ENCODE data around the gene ACTR5.
"Not testable (repeated sequence)": the region's sequence is repeated elsewhere in the genome, so short reads cannot be mapped to it uniquely, and the experiment has no call there.

The ACTR5 gene

DNA sequence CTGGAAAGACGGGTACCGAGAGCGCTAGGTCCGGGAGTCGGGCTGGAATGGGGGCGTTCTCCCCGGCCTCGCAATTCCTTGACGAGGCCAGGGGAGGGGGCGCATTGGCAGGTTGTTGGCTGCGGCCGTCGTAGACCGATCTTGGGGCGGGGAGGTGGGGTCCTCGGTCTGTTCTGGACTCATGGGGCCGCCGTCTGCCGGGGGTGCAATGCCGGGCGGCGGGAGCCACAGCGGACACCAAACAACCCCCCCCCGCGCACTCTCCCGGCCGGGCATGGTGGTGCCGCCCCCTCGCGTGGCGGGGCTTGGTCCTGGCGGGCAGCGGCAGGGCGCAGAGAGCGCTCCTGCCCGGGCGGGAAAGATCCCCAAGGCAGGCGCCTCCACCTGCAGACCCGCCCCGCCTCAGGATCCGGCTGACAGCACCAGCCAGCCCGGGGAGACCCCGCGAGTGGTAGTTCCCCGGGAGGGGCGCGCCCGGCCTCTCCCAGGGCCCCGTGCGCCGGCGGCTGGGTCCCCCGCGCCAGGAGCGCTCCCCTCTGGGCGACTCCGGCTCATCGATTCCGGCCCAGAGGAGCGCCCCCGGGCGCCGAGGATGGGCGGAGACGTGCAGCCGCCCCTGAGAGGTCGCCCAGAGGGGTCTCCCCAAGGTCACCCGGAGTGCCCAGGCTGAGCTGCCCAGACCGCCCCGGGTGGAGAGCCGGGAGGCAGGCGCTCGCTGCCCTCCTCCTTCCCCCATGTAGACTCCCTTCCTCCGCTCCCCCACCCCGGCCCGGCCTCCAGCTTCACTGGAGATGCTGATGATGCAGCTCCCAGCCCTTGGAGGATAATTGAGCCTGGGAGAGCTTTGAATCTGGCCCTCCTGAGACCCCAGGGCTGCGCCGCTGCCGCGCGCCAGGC, 57.9 kb downstream of the ACTR5 start:
- peak; percentile 60 for DNase-seq (ENCODE audit: low spot score)

DNA sequence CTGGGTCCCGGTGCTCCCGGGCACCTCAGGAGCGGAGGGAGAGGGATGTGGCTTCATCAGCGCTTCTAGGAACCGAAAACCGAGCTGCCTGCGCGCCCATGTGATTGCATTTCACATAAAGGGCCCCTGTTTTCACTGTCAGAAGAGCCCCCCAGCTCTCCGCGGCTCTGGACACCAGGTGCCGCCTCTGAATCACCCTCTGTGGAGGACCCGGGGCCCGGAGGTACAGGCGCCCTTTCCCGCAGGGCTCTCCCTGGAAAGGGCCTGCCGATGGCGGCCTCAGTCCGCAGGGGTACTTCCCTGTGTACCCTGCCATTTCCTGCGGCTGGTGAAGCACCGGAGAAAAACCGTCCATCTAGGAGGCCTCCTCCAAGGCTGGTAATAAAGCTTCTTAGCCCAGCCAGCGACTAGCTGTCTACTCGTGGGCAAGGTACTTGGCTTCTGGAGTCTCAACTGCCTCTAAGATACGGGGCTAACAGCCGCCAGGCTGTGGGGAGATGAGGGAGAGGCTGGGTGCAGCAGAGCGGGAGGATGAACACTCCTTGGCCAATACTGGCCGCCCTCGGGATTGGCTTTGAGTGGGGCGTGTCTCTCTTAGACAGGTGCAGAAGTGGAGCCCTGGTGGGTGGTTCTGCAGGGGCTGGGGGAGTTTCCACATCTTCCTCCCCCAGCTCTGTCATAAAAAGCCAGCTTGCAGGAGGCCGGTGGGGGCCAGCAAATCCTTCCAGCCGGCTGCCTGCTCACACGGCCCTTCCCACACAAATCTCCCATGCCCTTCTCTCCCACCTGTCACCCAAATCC, 58.8 kb downstream of the ACTR5 start:
- DNase-seq (ENCODE audit: low spot score) = no peak

DNA sequence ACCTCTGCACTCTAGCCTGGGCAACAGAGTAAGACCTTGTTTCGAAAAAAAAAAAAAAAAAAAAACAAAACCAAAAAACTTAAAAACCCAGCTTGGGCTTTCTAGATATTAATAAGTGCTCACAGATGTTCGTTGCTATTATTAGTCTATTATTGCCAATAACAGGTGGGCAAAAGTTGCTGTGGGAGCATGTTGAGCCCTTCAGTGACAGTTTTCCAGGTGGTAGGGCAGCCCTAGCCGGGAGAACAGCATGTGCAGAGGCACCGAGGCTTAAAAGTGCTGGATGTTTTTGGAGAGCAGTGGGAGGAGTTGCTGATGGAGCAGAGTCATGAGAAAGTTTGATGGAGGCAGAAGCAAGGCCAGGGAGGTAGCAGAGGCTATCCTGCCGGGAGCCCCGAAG, 61.7 kb downstream of the ACTR5 start:
- no peak for DNase-seq (ENCODE audit: low spot score)

DNA sequence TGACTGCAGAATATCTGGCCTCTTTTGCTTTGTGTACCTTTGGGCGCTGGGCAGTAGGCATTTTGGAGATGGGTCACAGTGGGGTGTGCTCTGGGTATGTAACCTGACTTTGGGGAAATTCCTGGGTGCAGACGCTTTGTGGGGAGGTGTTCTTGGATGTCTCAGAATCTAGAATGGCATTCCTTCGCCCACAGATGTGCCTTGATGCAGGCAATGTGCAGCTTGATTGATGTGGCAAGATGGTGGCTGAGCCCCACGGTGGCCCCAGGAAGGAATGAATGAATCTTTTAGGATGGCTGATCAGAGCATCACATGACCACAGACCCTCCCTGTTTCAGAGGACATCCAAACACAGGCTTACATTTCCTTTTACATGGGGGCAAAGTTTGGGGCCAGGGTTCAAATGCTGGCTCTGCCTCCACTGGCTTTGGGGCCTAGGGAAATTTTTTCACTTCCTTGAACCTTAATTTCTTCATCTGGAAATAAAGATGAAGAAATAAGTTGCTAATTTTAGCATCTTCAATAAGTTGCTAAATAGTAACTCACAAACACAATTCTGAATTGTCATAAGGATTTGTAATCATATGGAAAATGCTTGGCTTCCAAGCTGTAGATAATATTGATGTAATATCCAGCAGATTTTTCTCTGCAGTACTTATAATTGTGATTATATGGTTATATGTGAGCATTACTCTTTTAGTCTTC, 62.8 kb downstream of the ACTR5 start:
- no peak for DNase-seq (ENCODE audit: low spot score)

DNA sequence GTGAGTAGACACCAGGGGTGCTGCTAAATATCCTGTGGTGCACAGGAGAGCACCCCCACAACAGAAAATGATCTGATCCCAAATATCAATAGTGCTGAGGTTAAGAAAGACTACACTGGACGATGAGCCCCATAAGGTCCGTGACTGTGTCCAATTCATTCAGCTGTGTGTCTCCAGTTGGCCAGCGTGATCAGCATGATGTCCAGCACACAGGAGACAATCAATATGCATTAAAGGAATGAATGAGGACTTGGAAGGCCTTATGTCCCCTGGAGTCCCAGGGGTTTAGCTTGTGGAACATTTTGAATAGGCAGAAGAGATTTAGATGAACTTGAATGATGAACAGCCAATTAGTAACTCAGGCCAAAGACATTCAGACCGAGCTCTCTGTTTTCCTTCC, 63.5 kb downstream of the ACTR5 start:
- no peak for DNase-seq (ENCODE audit: low spot score)

DNA sequence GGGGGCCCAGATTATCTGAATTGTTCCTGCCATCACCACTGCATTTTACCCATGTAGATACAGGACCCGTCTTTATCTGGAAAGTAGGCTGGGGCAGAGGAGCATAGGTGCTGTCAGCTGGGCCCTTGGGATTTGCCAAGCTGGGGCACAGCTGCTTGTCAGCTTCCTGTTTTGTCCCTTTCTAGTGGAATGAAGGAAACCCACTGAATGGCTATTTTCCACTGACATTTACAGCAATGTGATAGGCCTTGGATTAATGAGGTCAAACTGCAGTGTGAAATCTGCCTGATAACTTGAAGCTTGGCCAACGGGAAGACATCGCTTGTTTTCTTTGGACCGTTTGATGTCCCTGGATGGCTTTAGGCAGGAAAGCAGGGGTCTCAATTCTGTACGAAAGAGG, 63.9 kb downstream of the ACTR5 start:
- no peak for DNase-seq (ENCODE audit: low spot score)

DNA sequence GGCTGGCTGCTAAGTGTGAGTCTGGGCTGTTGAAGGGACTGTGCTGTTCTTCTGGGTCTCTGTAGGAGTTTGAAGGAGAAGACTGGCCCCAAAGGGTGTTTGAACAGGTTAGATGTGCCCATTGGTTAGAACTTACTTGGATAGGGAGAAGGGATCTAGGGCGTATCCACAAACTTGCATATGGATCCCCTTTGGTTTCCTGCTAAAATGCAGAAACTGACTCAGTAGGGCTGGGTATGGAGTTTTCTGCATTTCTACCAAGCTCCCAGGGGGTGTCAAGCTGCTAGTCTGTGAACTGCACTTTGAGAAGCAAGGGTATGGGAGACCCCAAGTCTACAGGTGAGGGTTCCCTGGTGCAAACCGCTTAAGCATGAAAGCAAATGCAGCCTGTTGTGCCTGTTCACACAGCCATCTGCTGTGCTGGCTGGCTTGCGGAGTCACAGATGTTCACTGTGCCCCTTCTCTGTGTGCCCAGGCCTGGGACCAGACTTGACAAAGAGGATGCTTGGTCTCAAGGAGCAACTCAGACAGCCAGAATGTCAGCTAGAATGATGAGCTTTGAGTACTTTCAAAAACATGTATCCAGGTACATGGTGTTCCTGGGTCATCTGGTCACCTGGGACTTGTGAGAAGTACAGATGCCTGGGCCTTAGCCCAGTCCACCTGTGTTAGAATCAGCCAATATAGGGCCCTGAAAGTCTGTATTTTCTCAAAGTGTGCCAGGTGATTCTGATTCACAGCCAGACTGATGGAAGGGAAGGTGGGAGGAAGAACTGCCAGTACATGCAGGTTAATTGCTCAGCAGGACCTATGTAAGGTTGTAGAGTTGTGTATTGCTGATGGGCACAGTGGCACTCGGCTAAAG, 64.7 kb downstream of the ACTR5 start:
- no peak for DNase-seq (ENCODE audit: low spot score)

DNA sequence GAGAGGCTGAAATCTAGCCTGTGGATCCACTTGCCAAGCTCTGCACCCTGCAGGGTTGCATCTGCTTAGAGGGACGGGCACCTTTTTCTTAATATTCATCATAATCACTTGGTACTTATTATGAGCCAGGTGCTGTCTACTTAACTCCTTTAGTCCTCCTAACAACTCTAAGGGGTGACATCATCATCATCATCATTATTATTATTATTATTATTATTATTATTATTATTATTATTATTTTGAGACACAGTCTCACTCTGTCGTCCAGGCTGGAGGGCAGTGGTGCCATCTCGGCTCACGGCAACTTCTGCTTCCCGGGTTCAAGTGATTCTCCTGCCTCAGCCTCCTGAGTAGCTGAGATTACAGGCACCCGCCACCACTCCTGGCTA, 65.3 kb downstream of the ACTR5 start:
- not testable (repeated sequence) for DNase-seq (ENCODE audit: low spot score)

DNA sequence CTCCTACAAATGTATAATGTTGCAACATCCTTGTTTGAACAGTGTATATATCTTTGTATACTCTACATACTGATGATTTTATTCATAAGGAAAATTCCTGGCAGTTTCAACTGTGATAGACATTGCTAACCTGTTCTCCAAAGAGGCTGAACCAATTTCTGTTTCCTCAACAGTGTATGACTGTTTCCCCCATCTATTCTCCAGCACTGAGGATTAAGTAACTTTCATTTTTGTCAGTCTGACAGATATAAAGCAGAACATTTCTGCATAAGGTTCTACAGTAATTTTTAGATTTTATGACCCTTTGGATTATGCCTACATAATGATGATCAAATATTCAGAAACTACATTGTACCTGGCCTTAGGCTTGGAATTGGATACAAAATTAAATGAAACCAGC, 67.2 kb downstream of the ACTR5 start:
- DNase-seq (ENCODE audit: low spot score) = no peak

DNA sequence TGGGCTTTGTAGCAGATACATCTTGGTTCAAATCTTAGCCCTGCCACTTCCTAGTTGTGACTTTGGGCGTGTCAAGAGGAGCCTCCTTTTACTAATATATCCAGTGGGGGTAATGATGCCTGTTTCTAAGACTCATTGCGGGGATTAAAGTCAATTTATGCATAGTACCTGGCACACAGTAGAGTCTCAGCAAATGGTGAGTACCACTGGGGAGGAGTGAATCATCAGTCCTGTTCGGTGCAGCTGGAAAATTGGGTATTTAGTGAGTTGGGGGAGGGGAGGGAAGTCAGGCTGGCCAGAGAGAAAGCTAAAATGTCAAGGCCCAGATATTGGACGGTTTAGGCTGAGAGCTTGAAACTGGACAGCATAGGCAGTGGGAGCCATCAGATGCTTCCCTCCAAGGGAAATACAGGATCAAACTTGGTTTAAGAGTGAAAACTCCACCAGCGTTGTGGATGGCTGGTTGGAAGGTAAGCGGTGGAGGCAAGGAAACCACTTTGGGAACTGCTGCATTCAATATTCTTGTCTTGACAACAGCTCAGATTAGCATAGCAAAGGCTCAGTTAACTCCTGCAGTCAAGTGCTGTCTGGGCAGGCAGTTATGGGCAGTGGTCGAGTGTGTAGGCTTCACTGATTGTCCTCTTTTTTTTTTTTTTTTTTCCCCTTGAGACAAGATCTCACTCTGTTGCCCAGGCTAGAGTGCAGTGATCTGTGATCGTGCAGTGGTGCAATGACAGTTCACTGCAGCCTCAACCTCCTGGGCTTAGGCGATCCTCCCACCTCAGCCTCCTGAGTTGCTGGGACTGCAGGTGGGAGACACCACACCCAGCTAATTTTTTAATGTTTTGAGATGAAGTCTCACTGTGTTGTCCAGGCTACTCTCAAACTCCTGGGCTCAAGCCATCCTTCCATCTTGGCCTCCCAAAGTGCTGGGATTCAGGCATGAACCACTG, 70.1 kb downstream of the ACTR5 start:
- no peak for DNase-seq (ENCODE audit: low spot score)

Data from D341Med (cell line).